VCaP (cell line): ENCODE results near the gene RALGDS.

ENCODE experiments used
- H3K27ac ChIP-seq: fragments of 450-650 bp; 2 replicates; pipeline ENCODE4 v1.5.1; 2017
- TF ChIP-seq, protein P1 (sequence below): fragments of 450-650 bp; conservative IDR thresholded peaks from 2 replicates; pipeline ENCODE4 v1.5.1; 2017; ENCODE audit warnings: mild to moderate bottlenecking, moderate library complexity

Gene RALGDS

DNA sequence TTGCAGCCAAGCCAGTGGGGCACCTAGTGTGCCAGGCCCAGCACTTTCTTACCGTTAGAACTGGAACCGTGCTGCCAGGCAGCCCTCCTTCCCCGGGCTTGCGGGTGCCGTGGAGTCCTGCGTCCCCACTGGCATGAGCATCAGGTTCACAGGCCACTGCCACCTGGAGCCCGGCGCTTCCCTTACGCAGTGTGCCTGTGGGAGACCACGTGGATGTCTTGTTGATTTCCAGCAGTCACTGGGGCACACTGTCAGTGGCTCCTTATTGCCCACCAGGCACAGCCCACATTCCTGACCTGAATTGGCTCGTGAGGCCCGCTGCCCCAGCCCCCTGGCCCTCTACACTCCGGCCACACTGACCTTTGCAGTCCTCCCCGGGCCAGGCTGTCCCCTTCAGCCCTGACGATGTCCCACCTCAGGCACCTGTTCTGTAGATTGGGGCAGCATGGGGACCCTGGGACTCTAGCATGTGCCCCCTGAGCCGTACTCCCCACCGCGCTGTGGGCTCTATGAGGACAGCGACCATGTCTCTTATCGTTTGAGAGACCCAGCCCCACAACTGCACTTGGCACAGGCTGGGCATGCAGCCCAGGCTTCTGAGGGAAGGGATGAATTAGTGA is 69.6 kb downstream of the RALGDS start:
- TF ChIP-seq, protein P1, sequence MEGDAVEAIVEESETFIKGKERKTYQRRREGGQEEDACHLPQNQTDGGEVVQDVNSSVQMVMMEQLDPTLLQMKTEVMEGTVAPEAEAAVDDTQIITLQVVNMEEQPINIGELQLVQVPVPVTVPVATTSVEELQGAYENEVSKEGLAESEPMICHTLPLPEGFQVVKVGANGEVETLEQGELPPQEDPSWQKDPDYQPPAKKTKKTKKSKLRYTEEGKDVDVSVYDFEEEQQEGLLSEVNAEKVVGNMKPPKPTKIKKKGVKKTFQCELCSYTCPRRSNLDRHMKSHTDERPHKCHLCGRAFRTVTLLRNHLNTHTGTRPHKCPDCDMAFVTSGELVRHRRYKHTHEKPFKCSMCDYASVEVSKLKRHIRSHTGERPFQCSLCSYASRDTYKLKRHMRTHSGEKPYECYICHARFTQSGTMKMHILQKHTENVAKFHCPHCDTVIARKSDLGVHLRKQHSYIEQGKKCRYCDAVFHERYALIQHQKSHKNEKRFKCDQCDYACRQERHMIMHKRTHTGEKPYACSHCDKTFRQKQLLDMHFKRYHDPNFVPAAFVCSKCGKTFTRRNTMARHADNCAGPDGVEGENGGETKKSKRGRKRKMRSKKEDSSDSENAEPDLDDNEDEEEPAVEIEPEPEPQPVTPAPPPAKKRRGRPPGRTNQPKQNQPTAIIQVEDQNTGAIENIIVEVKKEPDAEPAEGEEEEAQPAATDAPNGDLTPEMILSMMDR, result no peak
- H3K27ac ChIP-seq, result no peak overlapping the region

DNA sequence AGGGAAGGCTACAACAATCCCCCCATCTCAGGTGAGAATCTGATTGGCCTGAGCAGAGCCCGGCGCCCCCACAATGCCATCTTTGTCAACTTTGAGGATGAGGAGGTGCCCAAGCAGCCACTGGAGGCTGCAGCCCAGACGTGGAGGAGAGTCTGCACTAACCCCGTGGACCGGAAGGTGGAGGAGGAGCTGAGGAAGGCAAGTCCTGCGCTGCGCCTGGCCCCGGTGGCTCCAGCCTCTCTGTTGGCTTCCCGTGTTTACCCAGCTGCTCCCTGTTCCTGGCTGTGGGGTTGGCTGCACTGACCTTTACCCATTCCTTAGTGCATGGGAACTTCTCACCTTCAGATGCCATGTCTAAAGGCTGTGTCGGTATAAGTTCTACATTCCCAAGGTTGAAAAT is 70.3 kb downstream of the RALGDS start:
- TF ChIP-seq, protein P1, result no peak
- no peak overlapping the region for H3K27ac ChIP-seq

DNA sequence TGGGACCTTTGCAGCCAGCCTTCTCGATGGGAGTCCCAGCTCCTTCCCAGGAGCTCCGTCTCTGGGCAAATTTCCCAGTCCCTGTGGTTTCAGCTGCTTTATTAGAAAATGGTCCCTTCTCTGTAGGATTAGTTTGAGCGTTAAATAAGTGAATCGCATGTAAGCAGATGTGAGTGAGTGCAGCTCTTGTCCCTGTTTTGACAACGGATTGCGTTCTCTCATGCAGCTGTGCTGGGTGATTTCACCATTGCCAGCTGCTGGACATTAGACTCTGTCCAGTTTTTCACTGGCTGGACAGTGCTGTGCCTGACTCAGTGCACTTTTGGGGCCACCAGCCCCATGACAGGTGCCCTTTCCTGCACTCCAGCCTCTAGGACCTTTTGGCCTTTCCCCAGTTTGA is 70.9 kb downstream of the RALGDS start:
- TF ChIP-seq, protein P1, result no peak
- no peak overlapping the region for H3K27ac ChIP-seq

DNA sequence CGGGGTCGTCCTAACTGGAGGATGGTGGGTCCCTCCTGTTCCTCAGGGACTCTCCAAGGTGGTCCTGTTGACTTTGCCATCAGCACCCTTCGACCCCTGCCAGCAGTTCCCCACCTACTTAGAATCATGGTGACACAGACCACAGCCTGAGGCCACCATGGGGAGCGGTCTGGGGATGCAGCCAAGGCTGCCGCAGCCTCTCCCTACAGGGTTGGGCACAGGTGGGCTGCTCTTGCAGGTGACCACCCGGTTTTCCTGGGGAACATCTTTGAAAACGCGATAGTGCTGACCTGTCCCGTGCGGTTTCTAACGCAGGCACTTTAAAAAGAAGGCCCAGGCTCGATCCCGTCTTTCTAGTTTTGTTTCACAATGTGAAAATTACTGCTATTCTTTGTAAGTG is 72.0 kb downstream of the RALGDS start:
- TF ChIP-seq, protein P1, result no peak
- H3K27ac ChIP-seq, result no peak overlapping the region

DNA sequence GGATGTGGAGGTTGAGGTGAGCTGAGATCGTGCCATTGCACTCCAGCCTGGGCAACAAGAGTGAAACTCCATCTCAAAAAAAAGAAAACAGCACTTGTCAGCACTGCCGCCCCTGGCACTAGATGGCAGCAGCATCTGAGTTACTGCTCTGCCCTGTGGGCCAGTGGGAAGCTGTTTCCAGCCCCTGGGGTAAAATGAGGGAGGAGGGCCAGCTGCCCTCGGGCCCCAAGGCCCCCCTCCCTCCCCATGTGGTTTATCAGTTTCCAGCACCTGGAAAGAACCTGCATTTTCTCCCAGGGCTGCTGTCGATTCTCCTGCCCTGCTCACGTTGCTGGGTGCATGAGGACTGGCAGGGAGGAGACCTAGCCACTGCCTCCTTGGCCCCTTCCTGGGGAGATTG is 72.4 kb downstream of the RALGDS start:
- TF ChIP-seq, protein P1, result peak; percentile 79
- H3K27ac ChIP-seq, result no peak overlapping the region
